ENCODE data around the gene APMAP. TPM values are rescaled to one million over a fixed set of nuclear protein-coding genes. Genes with fewer than 3 reads are reported as not detected.
"Not testable (repeated sequence)": the region's sequence is repeated elsewhere in the genome, so short reads cannot be mapped to it uniquely, and the experiment has no call there.

The APMAP gene
- total and polyA plus RNA-seq, 9 donors: 43.4 to 66.4 (median 53.0) TPM

DNA sequence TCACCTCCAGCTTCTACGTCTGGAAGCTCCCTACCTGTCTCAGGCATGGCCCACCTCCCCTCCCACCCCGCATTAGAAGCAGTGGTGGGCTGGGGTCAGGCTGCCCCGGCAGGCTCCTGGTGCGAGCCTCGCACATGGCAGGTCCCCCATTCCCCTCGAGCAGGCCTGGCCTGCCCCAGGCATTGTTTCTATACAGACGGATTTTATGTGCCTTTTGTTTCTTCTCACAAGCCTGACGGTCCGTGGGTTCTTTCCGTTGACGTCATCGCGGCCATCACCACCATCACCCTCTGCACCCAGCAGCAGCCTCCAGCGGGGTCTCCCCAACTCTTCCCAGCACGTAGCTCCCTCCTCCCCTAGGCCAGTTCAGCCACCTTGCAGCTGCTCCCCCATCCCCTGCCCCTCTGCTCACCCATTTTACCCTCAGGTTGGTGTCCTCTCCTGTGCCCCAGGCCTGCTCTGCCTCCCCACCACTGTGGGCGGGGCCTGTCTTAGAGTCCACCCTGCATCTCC is 38.9 kb downstream of the APMAP start:
- no peak overlapping the region for H3K4me3 ChIP-seq (ENCODE audit: low read length)
- no peaks in the 10 kb centered on the region for H3K9me3 ChIP-seq (replicated peaks; ENCODE audit: control insufficient read depth, low read depth, low read length)
- peaks cover 4% of the 10 kb centered on the region for H3K4me1 ChIP-seq (ENCODE audit: control insufficient read depth, insufficient read depth, low read length)
- H3K27ac ChIP-seq (ENCODE audit: low read length): no peak overlapping the region
- peaks cover 14% of the 10 kb centered on the region for H3K36me3 ChIP-seq (ENCODE audit: control insufficient read depth, insufficient read depth, low read length)
- DNase-seq: no peak
- H3K27me3 ChIP-seq (ENCODE audit: control insufficient read depth, insufficient read depth, low read length): no peaks in the 10 kb centered on the region
- WGBS (ENCODE audit: insufficient coverage): 72% methylated on average over 15 of the region's 16 CpGs

- H3K36me3 ChIP-seq (ENCODE audit: control insufficient read depth, insufficient read depth, low read length): peaks cover 11% of the 10 kb centered on the region
- H3K27ac ChIP-seq (ENCODE audit: low read length): no peak overlapping the region
- no peak for DNase-seq
- no peak overlapping the region for H3K4me3 ChIP-seq (ENCODE audit: low read length)
- H3K4me1 ChIP-seq (ENCODE audit: control insufficient read depth, insufficient read depth, low read length): peaks cover 4% of the 10 kb centered on the region
- H3K9me3 ChIP-seq (replicated peaks; ENCODE audit: control insufficient read depth, low read depth, low read length): no peaks in the 10 kb centered on the region
- H3K27me3 ChIP-seq (ENCODE audit: control insufficient read depth, insufficient read depth, low read length): no peaks in the 10 kb centered on the region
- 64% methylated on average over 8 of the region's 8 CpGs for WGBS (ENCODE audit: insufficient coverage)
Observed at GRCh38 chr20:24953209-24953575, 39.4 kb downstream of the APMAP start.

DNA sequence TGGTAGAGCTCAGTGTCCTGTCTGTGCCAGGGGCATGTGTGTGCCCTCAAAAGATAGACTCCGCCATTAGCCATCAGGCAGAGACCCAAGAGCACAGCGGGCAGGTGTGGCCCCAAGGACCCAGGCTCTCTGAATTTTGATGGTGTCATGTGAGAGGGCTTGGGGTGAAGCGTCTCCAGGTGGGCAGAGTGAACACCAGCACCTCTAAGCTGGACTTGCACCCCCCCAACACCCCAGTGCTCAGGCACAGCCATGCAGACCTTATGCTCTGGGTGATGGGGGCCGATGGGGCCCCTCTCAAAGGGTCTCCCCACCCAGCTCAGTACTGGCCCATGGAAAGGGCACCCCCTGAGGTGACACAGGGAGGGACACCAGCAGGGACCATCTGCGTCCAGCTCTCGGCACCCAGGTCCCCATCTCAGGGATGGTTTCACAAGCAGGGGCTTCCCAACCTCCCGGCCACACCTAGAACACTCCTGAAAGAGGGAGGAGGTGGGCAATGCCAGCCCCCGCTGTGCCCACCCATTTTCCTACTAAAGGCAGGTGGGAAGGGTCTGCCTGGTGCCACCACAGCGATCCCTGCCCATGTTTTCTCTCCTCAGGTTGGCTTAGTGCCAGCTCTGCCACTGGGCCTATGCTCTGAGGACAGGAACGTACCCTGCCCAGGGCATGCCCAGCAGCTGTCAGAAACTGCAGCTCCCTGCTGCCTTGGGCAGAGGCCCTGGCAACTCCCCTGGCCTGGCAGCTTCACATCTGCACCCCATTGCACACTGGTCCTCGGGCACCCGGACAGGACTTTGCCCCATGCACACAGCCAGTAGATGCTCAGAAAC is 40.0 kb downstream of the APMAP start:
- no peak overlapping the region for H3K27ac ChIP-seq (ENCODE audit: low read length)
- H3K9me3 ChIP-seq (replicated peaks; ENCODE audit: control insufficient read depth, low read depth, low read length): no peaks in the 10 kb centered on the region
- peaks cover 4% of the 10 kb centered on the region for H3K4me1 ChIP-seq (ENCODE audit: control insufficient read depth, insufficient read depth, low read length)
- no peaks in the 10 kb centered on the region for H3K27me3 ChIP-seq (ENCODE audit: control insufficient read depth, insufficient read depth, low read length)
- H3K4me3 ChIP-seq (ENCODE audit: low read length): no peak overlapping the region
- WGBS (ENCODE audit: insufficient coverage): 93% methylated on average over 6 of the region's 12 CpGs
- peak; percentile 16 for DNase-seq
- H3K36me3 ChIP-seq (ENCODE audit: control insufficient read depth, insufficient read depth, low read length): peaks cover 7% of the 10 kb centered on the region

GRCh38 chr20:24951536-24952083 is 40.9 kb downstream of the APMAP start:
- Histone ChIP-seq H3K27ac (ENCODE audit: low read length) (no peak overlapping the region), H3K4me1 (ENCODE audit: control insufficient read depth, insufficient read depth, low read length) (peaks cover 4% of the 10 kb centered on the region), H3K27me3 (ENCODE audit: control insufficient read depth, insufficient read depth, low read length) (no peaks in the 10 kb centered on the region), H3K36me3 (ENCODE audit: control insufficient read depth, insufficient read depth, low read length) (peaks cover 7% of the 10 kb centered on the region), H3K4me3 (ENCODE audit: low read length) (no peak overlapping the region), H3K9me3 (replicated peaks; ENCODE audit: control insufficient read depth, low read depth, low read length) (no peaks in the 10 kb centered on the region)
- WGBS (ENCODE audit: insufficient coverage): 27% methylated on average over 5 of the region's 11 CpGs
- DNase-seq: no peak

GRCh38 chr20:24950836-24951525 is 41.6 kb downstream of the APMAP start:
- Histone ChIP-seq H3K36me3 (ENCODE audit: control insufficient read depth, insufficient read depth, low read length) (peaks cover 7% of the 10 kb centered on the region), H3K4me1 (ENCODE audit: control insufficient read depth, insufficient read depth, low read length) (peaks cover 4% of the 10 kb centered on the region), H3K4me3 (ENCODE audit: low read length) (no peak overlapping the region), H3K27me3 (ENCODE audit: control insufficient read depth, insufficient read depth, low read length) (no peaks in the 10 kb centered on the region), H3K27ac (ENCODE audit: low read length) (no peak overlapping the region), H3K9me3 (replicated peaks; ENCODE audit: control insufficient read depth, low read depth, low read length) (peaks cover 2% of the 10 kb centered on the region)
- no peak for DNase-seq
- 76% methylated on average over 11 of the region's 16 CpGs for WGBS (ENCODE audit: insufficient coverage)

DNA sequence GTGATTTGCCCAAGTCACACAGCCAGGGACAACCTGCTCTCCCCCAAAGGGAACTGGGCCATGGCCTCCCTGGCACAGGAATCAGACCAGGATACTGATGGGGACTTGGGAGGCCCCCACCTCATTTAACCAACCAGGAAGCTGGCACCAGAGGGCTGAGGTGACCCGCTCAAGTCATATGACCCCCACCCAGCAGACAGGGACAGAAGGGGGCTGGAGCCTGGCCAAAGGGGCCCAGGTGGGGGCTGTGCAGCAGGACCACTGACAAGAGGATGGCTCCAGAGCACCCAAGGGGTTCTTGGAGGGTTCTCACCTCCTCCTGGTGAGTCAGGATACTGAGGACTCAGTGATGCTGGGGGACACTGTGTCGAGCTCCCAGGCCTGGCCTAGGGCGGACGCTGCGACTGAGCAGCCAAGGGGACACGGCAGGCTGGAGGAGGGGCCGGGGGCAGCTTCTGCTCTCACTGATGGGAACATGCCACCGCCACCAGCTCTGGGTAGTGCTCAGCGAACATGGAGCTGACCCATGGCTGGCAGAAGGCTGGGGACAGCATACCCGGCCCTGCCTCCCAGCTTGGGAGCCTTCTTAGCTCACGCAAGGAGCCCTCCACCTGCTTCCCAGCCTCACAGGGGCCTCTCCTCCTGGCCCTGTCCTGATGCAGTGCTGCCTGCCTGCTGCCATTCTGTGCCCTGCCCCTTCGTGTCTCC is 42.3 kb downstream of the APMAP start:
- H3K36me3 ChIP-seq (ENCODE audit: control insufficient read depth, insufficient read depth, low read length): peaks cover 4% of the 10 kb centered on the region
- H3K27me3 ChIP-seq (ENCODE audit: control insufficient read depth, insufficient read depth, low read length): no peaks in the 10 kb centered on the region
- peaks cover 2% of the 10 kb centered on the region for H3K9me3 ChIP-seq (replicated peaks; ENCODE audit: control insufficient read depth, low read depth, low read length)
- H3K4me1 ChIP-seq (ENCODE audit: control insufficient read depth, insufficient read depth, low read length): peaks cover 4% of the 10 kb centered on the region
- WGBS (ENCODE audit: insufficient coverage): 72% methylated on average over 10 of the region's 12 CpGs
- H3K4me3 ChIP-seq (ENCODE audit: low read length): no peak overlapping the region
- no peak overlapping the region for H3K27ac ChIP-seq (ENCODE audit: low read length)
- no peak for DNase-seq

DNA sequence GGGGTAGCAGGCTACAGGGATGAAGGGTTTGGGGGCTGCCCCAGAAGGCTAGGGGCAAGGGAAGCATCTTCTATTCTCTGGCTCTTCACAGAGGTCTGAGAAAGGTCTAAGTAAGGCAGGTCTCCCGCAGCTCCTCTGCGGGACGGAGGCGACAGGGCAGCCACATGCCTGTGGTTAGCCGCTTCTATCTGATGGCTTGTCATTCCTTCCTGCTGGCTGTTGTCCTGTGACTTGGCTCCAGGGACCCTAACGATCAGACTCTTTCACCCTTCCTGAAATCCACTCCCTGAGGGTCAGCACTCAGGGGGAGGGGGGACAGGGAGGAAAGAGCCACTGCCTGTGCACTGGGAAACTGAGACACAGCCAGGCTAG is 42.8 kb downstream of the APMAP start:
- no peak overlapping the region for H3K27ac ChIP-seq (ENCODE audit: low read length)
- H3K4me3 ChIP-seq (ENCODE audit: low read length): peak overlapping the region; percentile 10
- H3K9me3 ChIP-seq (replicated peaks; ENCODE audit: control insufficient read depth, low read depth, low read length): peaks cover 2% of the 10 kb centered on the region
- peaks cover 4% of the 10 kb centered on the region for H3K36me3 ChIP-seq (ENCODE audit: control insufficient read depth, insufficient read depth, low read length)
- no peaks in the 10 kb centered on the region for H3K27me3 ChIP-seq (ENCODE audit: control insufficient read depth, insufficient read depth, low read length)
- peaks cover 4% of the 10 kb centered on the region for H3K4me1 ChIP-seq (ENCODE audit: control insufficient read depth, insufficient read depth, low read length)
- WGBS (ENCODE audit: insufficient coverage): 90% methylated on average over 2 of the region's 6 CpGs
- no peak for DNase-seq

GRCh38 chr20:24948939-24949679 is 43.4 kb downstream of the APMAP start, which contains the start of gene CST7:
CST7 (plus strand) TSS chr20:24949269; CDS start chr20:24949506, 237 bp downstream.
- H3K9me3 ChIP-seq (replicated peaks; ENCODE audit: control insufficient read depth, low read depth, low read length): peaks cover 2% of the 10 kb centered on the region
- H3K4me3 ChIP-seq (ENCODE audit: low read length): peak within 1 kb of the TSS; percentile 10
- H3K36me3 ChIP-seq (ENCODE audit: control insufficient read depth, insufficient read depth, low read length): peaks cover 2% of the 10 kb centered on the region
- H3K27me3 ChIP-seq (ENCODE audit: control insufficient read depth, insufficient read depth, low read length): no peaks in the 10 kb centered on the region
- H3K27ac ChIP-seq (ENCODE audit: low read length): no peak within 1 kb of the TSS
- H3K4me1 ChIP-seq (ENCODE audit: control insufficient read depth, insufficient read depth, low read length): peaks cover 4% of the 10 kb centered on the region
- 85% methylated on average over 13 of the region's 20 CpGs for WGBS (ENCODE audit: insufficient coverage)
- peak; percentile 52 for DNase-seq

- not testable (repeated sequence) for H3K27ac ChIP-seq (ENCODE audit: low read length)
Observed at GRCh38 chr20:24948396-24948938, 44.1 kb downstream of the APMAP start.

More at GRCh38 chr20:24948396-24948938, 44.1 kb downstream of the APMAP start:
- DNase-seq; H3K36me3 ChIP-seq (ENCODE audit: control insufficient read depth, insufficient read depth, low read length); H3K27me3 ChIP-seq (ENCODE audit: control insufficient read depth, insufficient read depth, low read length); H3K4me1 ChIP-seq (ENCODE audit: control insufficient read depth, insufficient read depth, low read length); H3K4me3 ChIP-seq (ENCODE audit: low read length); H3K9me3 ChIP-seq (replicated peaks; ENCODE audit: control insufficient read depth, low read depth, low read length): not testable (repeated sequence)
- no CpG with 5 or more reads among the region's 4 CpGs for WGBS (ENCODE audit: insufficient coverage)

All from muscle of leg (tissue), 11 donors.